Measurements from ENCODE around the gene GTF3C4.

GRCh38 chr9:132674485-132674884, 4.2 kb downstream of the GTF3C4 start:
- TF ChIP-seq, protein P1, sequence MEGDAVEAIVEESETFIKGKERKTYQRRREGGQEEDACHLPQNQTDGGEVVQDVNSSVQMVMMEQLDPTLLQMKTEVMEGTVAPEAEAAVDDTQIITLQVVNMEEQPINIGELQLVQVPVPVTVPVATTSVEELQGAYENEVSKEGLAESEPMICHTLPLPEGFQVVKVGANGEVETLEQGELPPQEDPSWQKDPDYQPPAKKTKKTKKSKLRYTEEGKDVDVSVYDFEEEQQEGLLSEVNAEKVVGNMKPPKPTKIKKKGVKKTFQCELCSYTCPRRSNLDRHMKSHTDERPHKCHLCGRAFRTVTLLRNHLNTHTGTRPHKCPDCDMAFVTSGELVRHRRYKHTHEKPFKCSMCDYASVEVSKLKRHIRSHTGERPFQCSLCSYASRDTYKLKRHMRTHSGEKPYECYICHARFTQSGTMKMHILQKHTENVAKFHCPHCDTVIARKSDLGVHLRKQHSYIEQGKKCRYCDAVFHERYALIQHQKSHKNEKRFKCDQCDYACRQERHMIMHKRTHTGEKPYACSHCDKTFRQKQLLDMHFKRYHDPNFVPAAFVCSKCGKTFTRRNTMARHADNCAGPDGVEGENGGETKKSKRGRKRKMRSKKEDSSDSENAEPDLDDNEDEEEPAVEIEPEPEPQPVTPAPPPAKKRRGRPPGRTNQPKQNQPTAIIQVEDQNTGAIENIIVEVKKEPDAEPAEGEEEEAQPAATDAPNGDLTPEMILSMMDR (IDR thresholded peaks at IDR 0.05) = no peak
- no peak for TF ChIP-seq POLR2A (IDR thresholded peaks at IDR 0.05)
